Mucosa of stomach (tissue), 1 donor: ENCODE results near the gene ATN1.

Experiments used
- H3K27me3 ChIP-seq: one replicate; pipeline ENCODE4 v1.7.0; 2013; ENCODE audit warnings: mild to moderate bottlenecking, low read length; ENCODE audit not compliant: control insufficient read depth, insufficient read depth
- H3K36me3 ChIP-seq: one replicate; pipeline ENCODE4 v1.7.0; 2013; ENCODE audit warnings: low read length; ENCODE audit not compliant: control insufficient read depth, insufficient read depth
- H3K4me1 ChIP-seq: one replicate; pipeline ENCODE4 v1.7.0; 2013; ENCODE audit warnings: mild to moderate bottlenecking, low read length; ENCODE audit not compliant: control insufficient read depth, insufficient read depth
- H3K4me3 ChIP-seq: one replicate; pipeline ENCODE4 v1.7.0; 2013; ENCODE audit warnings: low read length
- H3K9ac ChIP-seq: one replicate; pipeline ENCODE4 v1.7.0; 2013; ENCODE audit warnings: mild to moderate bottlenecking, low read length, moderate library complexity
- H3K9me3 ChIP-seq: one replicate; pipeline ENCODE4 v1.7.0; 2013; ENCODE audit warnings: mild to moderate bottlenecking, low read length, moderate library complexity; ENCODE audit not compliant: control insufficient read depth
- donor health status: Pancreatic carcinoma.

Gene ATN1

DNA sequence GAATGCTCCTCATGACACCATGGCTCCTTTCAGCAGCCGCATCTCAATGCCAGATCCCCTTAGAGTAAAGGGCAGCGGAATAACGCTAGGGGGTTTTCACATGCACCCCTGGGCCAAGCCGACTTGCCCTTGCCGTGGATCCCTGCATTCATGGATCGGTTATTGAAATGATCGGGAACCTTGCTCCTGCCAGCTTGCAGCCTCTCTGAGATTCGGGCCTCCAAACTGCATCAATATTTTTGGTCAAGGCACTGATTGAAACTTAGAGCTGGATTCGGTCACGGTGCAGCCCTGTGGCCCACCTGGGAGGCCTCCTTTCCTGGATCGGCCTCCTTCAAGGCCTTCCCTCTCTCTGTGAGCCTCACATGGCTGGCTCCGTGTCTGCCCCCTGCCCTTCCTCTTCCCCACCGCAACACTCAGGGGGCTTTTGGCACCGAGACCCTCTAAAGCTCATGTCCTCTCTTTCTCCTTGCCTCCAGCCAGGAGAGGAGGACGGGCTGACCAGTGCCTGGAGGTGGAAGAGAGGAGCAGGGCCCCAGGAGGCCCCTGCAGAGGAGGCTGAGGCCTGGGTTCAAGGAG lies 25.2 kb downstream of the ATN1 start:
- Histone ChIP-seq H3K36me3 (peaks cover 5% of the 10 kb centered on the region), H3K4me1 (no peaks in the 10 kb centered on the region), H3K9ac (peak overlapping the region; percentile 34), H3K27me3 (no peaks in the 10 kb centered on the region), H3K4me3 (peak overlapping the region; percentile 19), H3K9me3 (no peaks in the 10 kb centered on the region)

GRCh38 chr12:6953442-6954315 lies 25.9 kb downstream of the ATN1 start:
- peaks cover 5% of the 10 kb centered on the region for H3K36me3 ChIP-seq
- H3K4me3 ChIP-seq: no peak overlapping the region
- no peaks in the 10 kb centered on the region for H3K9me3 ChIP-seq
- no peaks in the 10 kb centered on the region for H3K4me1 ChIP-seq
- H3K27me3 ChIP-seq: no peaks in the 10 kb centered on the region
- peak overlapping the region; percentile 34 for H3K9ac ChIP-seq

DNA sequence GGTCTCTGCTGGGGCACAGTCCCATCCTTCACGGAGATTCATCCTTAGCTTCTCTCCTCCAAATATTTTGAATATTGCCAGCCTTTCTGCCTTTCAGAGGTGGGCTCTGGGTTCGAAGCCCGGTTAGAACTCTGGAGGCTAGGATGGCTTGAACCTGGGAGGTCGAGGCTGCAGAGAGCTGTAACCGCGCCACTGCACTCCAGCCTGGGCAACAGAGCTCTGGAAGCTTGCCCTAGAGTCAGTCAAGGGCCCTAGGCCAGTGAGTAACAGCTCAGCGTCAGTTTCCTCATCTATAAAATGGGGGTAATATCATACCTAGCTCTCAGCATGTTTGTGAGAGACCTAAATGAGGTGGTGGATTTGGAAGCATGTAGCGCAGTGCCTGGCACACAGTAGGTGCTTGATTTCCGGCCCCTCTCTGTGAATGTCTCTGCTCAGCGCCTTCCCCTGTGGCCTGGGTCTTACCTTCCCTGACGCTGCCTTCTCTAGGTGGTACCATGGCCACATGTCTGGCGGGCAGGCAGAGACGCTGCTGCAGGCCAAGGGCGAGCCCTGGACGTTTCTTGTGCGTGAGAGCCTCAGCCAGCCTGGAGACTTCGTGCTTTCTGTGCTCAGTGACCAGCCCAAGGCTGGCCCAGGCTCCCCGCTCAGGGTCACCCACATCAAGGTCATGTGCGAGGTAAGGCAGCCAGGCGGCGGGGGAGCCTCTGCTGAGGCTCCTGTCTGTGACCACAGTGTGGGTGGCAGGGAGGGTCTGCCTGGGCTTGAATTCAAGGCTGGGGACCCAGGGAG lies 26.8 kb downstream of the ATN1 start:
- Histone ChIP-seq H3K4me1 (no peaks in the 10 kb centered on the region), H3K4me3 (no peak overlapping the region), H3K9me3 (no peaks in the 10 kb centered on the region), H3K36me3 (peaks cover 5% of the 10 kb centered on the region), H3K9ac (no peak overlapping the region), H3K27me3 (no peaks in the 10 kb centered on the region)

- no peak overlapping the region for H3K9ac ChIP-seq
- peaks cover 5% of the 10 kb centered on the region for H3K36me3 ChIP-seq
- peaks cover 3% of the 10 kb centered on the region for H3K4me1 ChIP-seq
- no peaks in the 10 kb centered on the region for H3K9me3 ChIP-seq
- H3K27me3 ChIP-seq: no peaks in the 10 kb centered on the region
- no peak overlapping the region for H3K4me3 ChIP-seq
Measured at GRCh38 chr12:6955108-6956020, 27.6 kb downstream of the ATN1 start.

GRCh38 chr12:6956021-6956727 lies 28.4 kb downstream of the ATN1 start:
- peaks cover 5% of the 10 kb centered on the region for H3K36me3 ChIP-seq
- no peaks in the 10 kb centered on the region for H3K27me3 ChIP-seq
- H3K4me3 ChIP-seq: no peak overlapping the region
- H3K9me3 ChIP-seq: no peaks in the 10 kb centered on the region
- H3K4me1 ChIP-seq: peaks cover 11% of the 10 kb centered on the region
- H3K9ac ChIP-seq: no peak overlapping the region

DNA sequence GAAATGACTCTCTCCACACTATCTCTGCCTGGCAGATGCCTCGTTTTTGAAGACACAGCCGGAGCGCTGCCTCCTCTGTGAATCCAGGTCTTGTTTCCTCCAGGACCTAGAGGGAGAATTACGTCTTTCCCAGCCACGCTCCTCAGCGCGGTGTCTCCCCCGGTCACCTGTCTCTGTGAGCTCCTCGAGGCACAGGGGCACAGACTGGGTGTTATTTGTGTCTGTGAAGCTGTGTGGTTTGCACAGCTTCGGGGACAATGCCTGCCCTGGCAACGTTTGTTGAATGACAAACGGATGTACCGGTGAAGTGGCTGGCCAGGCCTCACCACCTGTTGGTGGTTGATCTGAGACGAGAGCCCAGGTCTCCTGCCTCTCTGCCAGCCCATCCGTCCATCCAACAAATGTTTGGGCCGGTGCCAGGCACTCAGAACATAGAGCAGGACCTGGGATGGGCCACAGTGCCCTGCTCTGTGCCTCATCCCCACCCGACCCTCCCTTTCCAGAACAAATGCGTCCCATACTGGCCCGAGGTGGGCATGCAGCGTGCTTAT lies 29.5 kb downstream of the ATN1 start:
- Histone ChIP-seq H3K27me3 (no peaks in the 10 kb centered on the region), H3K36me3 (peaks cover 5% of the 10 kb centered on the region), H3K4me3 (no peak overlapping the region), H3K9ac (no peak overlapping the region), H3K4me1 (peaks cover 22% of the 10 kb centered on the region), H3K9me3 (no peaks in the 10 kb centered on the region)

DNA sequence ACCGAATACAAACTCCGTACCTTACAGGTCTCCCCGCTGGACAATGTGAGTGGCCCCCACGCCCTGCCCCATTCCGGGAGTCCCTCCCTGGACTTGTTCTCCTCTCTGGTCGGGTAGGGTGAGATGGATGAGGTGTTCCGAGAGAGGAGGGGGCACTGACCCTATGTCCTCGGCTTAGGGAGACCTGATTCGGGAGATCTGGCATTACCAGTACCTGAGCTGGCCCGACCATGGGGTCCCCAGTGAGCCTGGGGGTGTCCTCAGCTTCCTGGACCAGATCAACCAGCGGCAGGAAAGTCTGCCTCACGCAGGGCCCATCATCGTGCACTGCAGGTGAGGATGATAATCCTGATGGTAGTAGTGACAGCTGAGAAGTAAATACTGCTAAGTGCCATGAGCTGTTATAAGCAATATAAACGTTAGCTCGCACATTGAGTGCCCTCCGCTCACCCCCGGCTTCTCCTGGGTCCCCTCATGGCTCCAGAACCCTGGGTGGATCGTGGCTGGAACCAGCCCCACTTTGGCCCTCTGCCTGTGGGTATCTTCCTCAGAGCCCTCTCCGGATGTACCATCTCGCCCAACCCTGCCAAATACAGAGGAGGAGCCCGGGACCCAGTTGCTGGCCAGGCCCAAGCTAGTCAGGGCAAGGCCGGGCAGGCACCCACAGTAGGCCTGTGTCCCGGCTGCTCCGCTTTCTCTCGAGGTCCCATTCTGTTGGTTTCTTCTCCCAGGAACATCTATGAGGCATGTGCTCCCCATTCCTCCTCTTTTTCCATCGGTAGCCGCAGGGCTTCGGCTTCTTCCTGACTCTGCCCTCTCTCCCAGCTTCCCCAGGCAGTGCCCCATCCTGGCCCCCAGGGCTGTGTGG lies 30.2 kb downstream of the ATN1 start:
- Histone ChIP-seq H3K27me3 (no peaks in the 10 kb centered on the region), H3K9ac (no peak overlapping the region), H3K9me3 (no peaks in the 10 kb centered on the region), H3K36me3 (peaks cover 5% of the 10 kb centered on the region), H3K4me3 (no peak overlapping the region), H3K4me1 (peaks cover 23% of the 10 kb centered on the region)

DNA sequence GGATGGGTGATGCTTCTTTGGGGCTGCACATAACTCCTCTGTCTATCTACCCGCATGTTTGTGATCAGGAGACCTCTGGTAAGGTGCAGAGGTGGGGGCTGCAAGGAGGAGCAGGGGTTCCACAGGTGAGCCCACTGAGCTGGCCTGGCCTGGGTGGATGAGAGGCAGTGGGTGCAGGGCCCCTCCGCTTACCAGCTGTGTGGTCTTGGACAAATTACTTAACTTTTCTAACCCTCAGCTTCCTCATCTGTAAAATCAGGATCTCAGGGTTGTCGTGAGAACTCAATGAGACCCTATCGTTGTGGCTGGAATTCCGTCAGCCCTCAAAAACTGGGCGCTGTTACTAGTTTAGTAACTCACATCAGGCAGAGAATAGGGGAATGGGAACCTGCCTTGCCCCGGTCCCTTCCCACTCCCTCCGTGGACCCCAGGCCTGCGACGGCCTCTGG lies 30.9 kb downstream of the ATN1 start:
- H3K9me3 ChIP-seq: no peaks in the 10 kb centered on the region
- H3K4me3 ChIP-seq: no peak overlapping the region
- H3K27me3 ChIP-seq: no peaks in the 10 kb centered on the region
- no peak overlapping the region for H3K9ac ChIP-seq
- peaks cover 5% of the 10 kb centered on the region for H3K36me3 ChIP-seq
- H3K4me1 ChIP-seq: peaks cover 23% of the 10 kb centered on the region

GRCh38 chr12:6959058-6959804 lies 31.5 kb downstream of the ATN1 start:
- Histone ChIP-seq H3K9me3 (no peaks in the 10 kb centered on the region), H3K4me3 (no peak overlapping the region), H3K9ac (no peak overlapping the region), H3K36me3 (peaks cover 5% of the 10 kb centered on the region), H3K4me1 (peaks cover 25% of the 10 kb centered on the region), H3K27me3 (no peaks in the 10 kb centered on the region)
